Transverse colon (tissue), 4 donors: Measurements from ENCODE around the gene ST6GALNAC6. TPM values are rescaled to one million over a fixed set of nuclear protein-coding genes. Genes with fewer than 3 reads are reported as not detected.

Experiments
- DNase-seq: peaks from one replicate; pipeline ENCODE4 v3.0.0-alpha.2; 2019
- H3K27ac ChIP-seq, 4 donors: fragments of 200-600 bp; sonication (generic); 2 replicates each; pipeline ENCODE4 v1.5.1; 2016 to 2018; ENCODE audit warnings: inconsistent platforms in 4 of 4
- H3K27me3 ChIP-seq: fragments of 200-600 bp; sonication (generic); 2 replicates; pipeline ENCODE4 v1.5.1; 2017; ENCODE audit warnings: inconsistent platforms
- H3K36me3 ChIP-seq, 4 donors: fragments of 200-600 bp; sonication (generic); 2 replicates each; pipeline ENCODE4 v1.5.1; 2017 to 2019; ENCODE audit warnings: inconsistent platforms in 4 of 4
- H3K4me1 ChIP-seq, 4 donors: fragments of 200-600 bp; sonication (generic); 2 replicates each; pipeline ENCODE4 v1.5.1; 2017 to 2020; ENCODE audit warnings: inconsistent platforms in 4 of 4
- H3K4me3 ChIP-seq, 4 donors: fragments of 200-600 bp; sonication (generic); 1 replicate in 1 of 4; 2 replicates in 3 of 4; pipeline versions ENCODE4 v1.5.1 to v1.6.1; 2017 to 2019; ENCODE audit warnings: inconsistent platforms in 4 of 4
- H3K9me3 ChIP-seq, 2 donors: fragments of 200-600 bp; sonication (generic); 2 replicates each; pipeline ENCODE4 v1.5.1; 2017 to 2019; ENCODE audit warnings: inconsistent platforms in 2 of 2
- EP300 ChIP-seq: sonication (generic); formaldehyde crosslinking; IDR thresholded peaks from one replicate; pipeline ENCODE4 v1.6.1; 2017; ENCODE audit warnings: antibody characterized with exemption, low read depth
- POLR2A ChIP-seq: fragments of 450-650 bp; IDR thresholded peaks from one replicate; pipeline ENCODE4 v1.6.1; 2016; ENCODE audit warnings: antibody characterized with exemption, mild to moderate bottlenecking, moderate library complexity
- POLR2AphosphoS5 ChIP-seq, 3 donors: sonication (generic); formaldehyde crosslinking; IDR thresholded peaks; one replicate each; pipeline ENCODE4 v1.6.1; 2016; ENCODE audit warnings: antibody characterized with exemption in 3 of 3
- WGBS, 2 donors: methylation state at CpG; one replicate each; pipeline ENCODE4 v1.1.5; 2018; ENCODE audit warnings: low coverage in 1 of 2; 5-methylcytosine and 5-hydroxymethylcytosine counted together
- in situ Hi-C, 4 donors: fragments of 200-750 bp; cut with MboI; loops; one replicate each; pipeline versions ENCODE4 v1.15.0 to v1.15.1; 2017; ENCODE audit warnings: low sequenced_read_pairs in 3 of 4, low pct_ligation_motif_present in 1 of 4, low pct_unique_long_range_greater_than_20kb in 1 of 4
- intact Hi-C: fragments of 100-400 bp; cut with DNase I; formaldehyde crosslinking; loops from one replicate; pipeline ENCODE4 v1.15.1; 2023; ENCODE audit warnings: low total_unique reads
- total RNA-seq, 4 donors: library from RNA; depleted of rRNA; stranded (reverse); fragments of >200 nt; gene quantifications; one replicate each; pipeline ENCODE4 v1.1.0, GENCODE V29; 2016
- TF ChIP-seq, protein P1 (sequence below), 5 experiments: fragments of 200-600 bp in 3 of 5; fragments of 450-650 bp in 2 of 5; sonication (generic) in 3 of 5; IDR thresholded peaks; 1 replicate in 2 of 5; 2 replicates in 3 of 5; pipeline ENCODE4 v1.5.1; 2016 to 2017; ENCODE audit warnings: antibody characterized with exemption in 5 of 5, inconsistent platforms in 3 of 5, mild to moderate bottlenecking in 2 of 5, moderate library complexity in 1 of 5

The ST6GALNAC6 gene
- total RNA-seq, 4 donors from 2014 or later = 41.0 to 80.4 (median 75.7) TPM

DNA sequence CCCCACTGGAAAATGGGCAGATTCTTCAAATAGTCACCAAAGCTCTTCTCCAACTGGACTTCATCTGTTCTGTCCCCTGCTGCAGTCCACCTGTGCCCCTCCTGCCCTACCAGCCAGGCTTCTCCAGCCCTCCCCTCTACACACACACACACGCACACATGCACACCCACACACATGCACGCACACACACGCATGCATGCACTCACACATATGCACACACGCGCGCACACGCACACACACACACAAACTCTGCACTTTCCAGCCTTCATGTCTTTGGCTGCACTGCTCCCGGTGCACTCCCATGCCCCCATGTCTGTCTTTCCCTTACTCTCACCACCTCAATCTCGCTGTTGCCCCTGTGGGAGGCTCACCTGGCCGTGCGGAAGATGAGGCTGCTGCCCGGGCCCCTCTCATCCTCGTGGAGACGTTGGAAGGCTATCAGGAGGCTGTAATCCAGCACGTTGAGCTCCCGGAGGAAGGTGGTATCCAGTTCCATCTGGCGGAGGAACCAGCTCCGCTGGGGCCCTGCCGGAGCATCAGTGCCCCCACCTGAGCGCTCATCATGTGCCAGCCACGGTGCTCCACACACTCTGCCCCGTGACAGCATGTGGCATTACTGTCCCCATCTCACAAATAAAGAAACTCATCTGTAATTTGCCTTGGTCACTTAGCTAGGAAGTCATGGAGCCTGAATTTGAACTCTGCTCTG lies 25.5 kb upstream of the ST6GALNAC6 start:
- H3K27ac ChIP-seq = no peak overlapping the region
- no peak overlapping the region for H3K4me3 ChIP-seq
- no peaks in the 10 kb centered on the region for H3K36me3 ChIP-seq
- no peak for DNase-seq
- H3K9me3 ChIP-seq = no peaks in the 10 kb centered on the region
- in situ Hi-C loops = loop anchor here (10.0 to 25.0 kb wide), 3 partner anchors 138 to 338 kb away; partner anchors contain the start of genes CDK9 (in 1 of the 4) and SH2D3C (in 1 of the 4)
- peaks cover 73% of the 10 kb centered on the region for H3K27me3 ChIP-seq
- H3K4me1 ChIP-seq = peaks cover 6 to 33% (median 25%) of the 10 kb centered on the region in 4 donors
- 75 to 80% methylated on average over 1 to 22 of the region's 22 CpGs for WGBS, 2 donors
- TF ChIP-seq, protein P1, sequence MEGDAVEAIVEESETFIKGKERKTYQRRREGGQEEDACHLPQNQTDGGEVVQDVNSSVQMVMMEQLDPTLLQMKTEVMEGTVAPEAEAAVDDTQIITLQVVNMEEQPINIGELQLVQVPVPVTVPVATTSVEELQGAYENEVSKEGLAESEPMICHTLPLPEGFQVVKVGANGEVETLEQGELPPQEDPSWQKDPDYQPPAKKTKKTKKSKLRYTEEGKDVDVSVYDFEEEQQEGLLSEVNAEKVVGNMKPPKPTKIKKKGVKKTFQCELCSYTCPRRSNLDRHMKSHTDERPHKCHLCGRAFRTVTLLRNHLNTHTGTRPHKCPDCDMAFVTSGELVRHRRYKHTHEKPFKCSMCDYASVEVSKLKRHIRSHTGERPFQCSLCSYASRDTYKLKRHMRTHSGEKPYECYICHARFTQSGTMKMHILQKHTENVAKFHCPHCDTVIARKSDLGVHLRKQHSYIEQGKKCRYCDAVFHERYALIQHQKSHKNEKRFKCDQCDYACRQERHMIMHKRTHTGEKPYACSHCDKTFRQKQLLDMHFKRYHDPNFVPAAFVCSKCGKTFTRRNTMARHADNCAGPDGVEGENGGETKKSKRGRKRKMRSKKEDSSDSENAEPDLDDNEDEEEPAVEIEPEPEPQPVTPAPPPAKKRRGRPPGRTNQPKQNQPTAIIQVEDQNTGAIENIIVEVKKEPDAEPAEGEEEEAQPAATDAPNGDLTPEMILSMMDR (IDR thresholded peaks at IDR 0.05) = no peak
- TF ChIP-seq EP300 (no peak), POLR2A (no peak), POLR2AphosphoS5 (IDR thresholded peaks at IDR 0.05) (no peak)
- intact Hi-C loops = loop anchor here (5.0 kb wide), 1 partner anchor 188 kb away; the partner anchor contains the start of gene TOR2A

DNA sequence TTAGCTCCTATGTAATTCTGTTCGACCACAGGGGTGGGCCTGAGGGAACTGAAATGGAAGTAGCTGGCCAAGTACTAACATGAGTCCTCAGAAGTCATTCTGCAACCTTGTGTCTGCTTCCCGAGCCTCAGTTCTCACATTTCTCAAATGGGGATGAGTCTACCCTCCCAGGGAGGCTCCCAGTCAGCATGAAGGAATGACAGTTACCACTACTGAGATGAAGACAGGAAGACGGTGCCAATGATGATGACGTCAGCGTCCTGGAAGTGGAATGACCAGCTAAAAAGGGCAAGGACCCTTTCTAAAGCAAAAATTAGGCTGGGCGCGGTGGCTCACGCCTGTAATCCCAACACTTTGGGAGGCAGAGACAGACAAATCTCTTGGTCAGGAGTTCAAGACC lies 24.4 kb upstream of the ST6GALNAC6 start:
- no peaks in the 10 kb centered on the region for H3K9me3 ChIP-seq
- H3K4me3 ChIP-seq = no peak overlapping the region
- no peak for DNase-seq
- peaks cover 6 to 44% (median 33%) of the 10 kb centered on the region in 4 donors for H3K4me1 ChIP-seq
- no peaks in the 10 kb centered on the region for H3K36me3 ChIP-seq
- TF ChIP-seq POLR2AphosphoS5 (IDR thresholded peaks at IDR 0.05) = no peak
- TF ChIP-seq POLR2A = no peak
- no peak for TF ChIP-seq EP300
- TF ChIP-seq, protein P1 (IDR thresholded peaks at IDR 0.05) = no peak
- in situ Hi-C loops = loop anchor here (10.0 to 25.0 kb wide), 3 partner anchors 136 to 336 kb away; partner anchors contain the start of genes CDK9 (in 1 of the 4) and SH2D3C (in 1 of the 4)
- H3K27ac ChIP-seq = no peak overlapping the region
- WGBS, 2 donors = 71% methylated on average over 8 of the region's 8 CpGs; no CpG with 5 or more reads in 1 of the 2 donors
- peaks cover 65% of the 10 kb centered on the region for H3K27me3 ChIP-seq
- intact Hi-C loops = loop anchor here (5.0 kb wide), 1 partner anchor 186 kb away; the partner anchor contains the start of gene TOR2A

DNA sequence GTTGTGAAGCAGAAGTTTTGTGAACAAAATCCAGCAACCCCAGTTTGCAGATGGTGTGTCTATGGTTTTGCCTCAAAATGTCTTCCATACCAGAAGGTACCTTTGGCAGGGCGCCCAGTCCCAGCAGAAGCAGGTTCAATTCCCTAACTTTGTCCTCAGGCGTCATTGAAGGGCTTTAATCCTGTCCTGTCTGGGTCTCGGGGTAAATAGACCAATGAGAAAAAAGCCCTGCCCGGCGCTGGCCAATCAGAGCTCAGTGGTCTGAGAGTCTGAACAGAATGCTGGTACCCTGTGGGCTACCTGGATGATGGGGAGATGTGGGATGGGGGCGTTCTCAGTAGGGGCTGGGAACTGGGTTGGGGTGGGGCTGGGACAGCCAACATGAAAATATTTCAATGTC lies 23.6 kb upstream of the ST6GALNAC6 start:
- in situ Hi-C loops (loop anchor here (10.0 to 25.0 kb wide), 3 partner anchors 136 to 336 kb away; partner anchors contain the start of genes CDK9 (in 1 of the 4) and SH2D3C (in 1 of the 4)), intact Hi-C loops (loop anchor here (5.0 kb wide), 1 partner anchor 186 kb away; the partner anchor contains the start of gene TOR2A)
- TF ChIP-seq, protein P1 (IDR thresholded peaks at IDR 0.05) = no peak
- TF ChIP-seq POLR2A (no peak), POLR2AphosphoS5 (IDR thresholded peaks at IDR 0.05) (no peak), EP300 (no peak)
- WGBS, 2 donors = 38% methylated on average over 6 of the region's 6 CpGs; no CpG with 5 or more reads in 1 of the 2 donors
- Histone ChIP-seq H3K4me1 (peaks cover 6 to 46% (median 32%) of the 10 kb centered on the region in 4 donors), H3K9me3 (no peaks in the 10 kb centered on the region), H3K36me3 (no peaks in the 10 kb centered on the region), H3K27ac (no peak overlapping the region), H3K27me3 (peaks cover 58% of the 10 kb centered on the region), H3K4me3 (no peak overlapping the region)
- DNase-seq = no peak

DNA sequence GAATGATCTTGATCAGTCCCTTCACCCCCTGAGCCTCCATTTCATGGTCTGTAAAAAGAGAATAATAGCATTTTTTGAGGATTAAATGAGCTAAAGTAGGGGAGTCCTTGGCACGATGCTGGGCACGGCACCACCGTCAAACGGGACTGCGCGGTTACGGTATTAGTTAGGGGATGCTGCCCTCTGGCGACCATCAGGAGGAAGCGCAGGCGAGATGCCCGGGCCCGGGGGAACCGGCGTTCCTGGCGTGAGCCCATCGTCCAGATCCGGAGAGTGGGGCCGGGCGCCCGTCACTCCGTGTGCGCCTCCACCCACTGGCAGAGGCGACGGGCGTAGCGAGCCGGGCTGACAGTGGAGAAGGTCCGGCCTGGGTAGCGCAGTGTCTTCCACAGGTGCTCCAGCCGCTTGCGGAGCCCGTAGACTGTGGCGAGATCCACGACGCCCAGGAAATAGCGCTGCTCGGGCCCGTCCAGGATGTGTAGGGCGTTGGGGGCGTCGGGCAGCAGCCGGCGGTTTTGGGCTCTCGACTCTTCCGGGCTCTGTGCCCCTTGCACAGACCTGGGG lies 22.2 kb upstream of the ST6GALNAC6 start:
- Histone ChIP-seq H3K4me1 (peaks cover 7 to 41% (median 28%) of the 10 kb centered on the region in 4 donors), H3K27me3 (peaks cover 44% of the 10 kb centered on the region), H3K36me3 (no peaks in the 10 kb centered on the region), H3K27ac (no peak overlapping the region), H3K9me3 (no peaks in the 10 kb centered on the region), H3K4me3 (peak overlapping the region in 2 of 4 donors; percentile 17 to 20)
- intact Hi-C loops = loop anchor here (5.0 kb wide), 1 partner anchor 184 kb away; the partner anchor contains the start of gene TOR2A
- in situ Hi-C loops = loop anchor here (10.0 to 25.0 kb wide), 3 partner anchors 134 to 334 kb away; partner anchors contain the start of genes CDK9 (in 1 of the 4) and SH2D3C (in 1 of the 4)
- DNase-seq = peak; percentile 82
- TF ChIP-seq EP300 (no peak), POLR2A (no peak), POLR2AphosphoS5 (IDR thresholded peaks at IDR 0.05) (peak in 1 of 3 donors; percentile 7)
- TF ChIP-seq, protein P1 (IDR thresholded peaks at IDR 0.05) = peak; percentile 96 to 99 (median 98)
- WGBS, 2 donors = 8% methylated on average over 27 of the region's 45 CpGs; no CpG with 5 or more reads in 1 of the 2 donors
